Stimulated activated CD4-positive, alpha-beta T cell treated with anti-CD3 and anti-CD28 coated beads, Interleukin-4, amount 100 ng/mL, for 1 hour (primary cell): Measurements from ENCODE around the gene TOX3.

Experiments
- DNase-seq: peaks from one replicate; pipeline ENCODE4 v3.0.0-alpha.2; 2020

TOX3 gene

GRCh38 chr16:52563767-52564611 is 17.0 kb upstream of the TOX3 start:
- no peak for DNase-seq

GRCh38 chr16:52562770-52563169 is 15.8 kb upstream of the TOX3 start:
- no peak for DNase-seq

GRCh38 chr16:52561910-52562741 is 15.2 kb upstream of the TOX3 start:
- no peak for DNase-seq

GRCh38 chr16:52558448-52558847 is 11.5 kb upstream of the TOX3 start:
- DNase-seq: no peak

- DNase-seq: no peak
Measured at GRCh38 chr16:52557236-52557635, 10.3 kb upstream of the TOX3 start.

- no peak for DNase-seq
Measured at GRCh38 chr16:52556083-52556482, 9.1 kb upstream of the TOX3 start.

- DNase-seq: no peak
Measured at GRCh38 chr16:52555572-52555971, 8.6 kb upstream of the TOX3 start.

GRCh38 chr16:52554334-52554733 is 7.4 kb upstream of the TOX3 start:
- DNase-seq: no peak

- no peak for DNase-seq
Measured at GRCh38 chr16:52553322-52553721, 6.4 kb upstream of the TOX3 start.

GRCh38 chr16:52552643-52553042 is 5.7 kb upstream of the TOX3 start:
- no peak for DNase-seq

- DNase-seq: no peak
Measured at GRCh38 chr16:52549011-52549692, 2.2 kb upstream of the TOX3 start.

GRCh38 chr16:52548261-52549010 is 1.5 kb upstream of the TOX3 start:
- no peak for DNase-seq

- no peak for DNase-seq
Measured at GRCh38 chr16:52547834-52548215, 882 bp upstream of the TOX3 start.

- no peak for DNase-seq
Measured at GRCh38 chr16:52546291-52547003, 496 bp downstream of the TOX3 start.

- DNase-seq: no peak
Measured at GRCh38 chr16:52545898-52546266, 1.1 kb downstream of the TOX3 start.

GRCh38 chr16:52545222-52545897 is 1.6 kb downstream of the TOX3 start:
- DNase-seq: no peak

- DNase-seq: no peak
Measured at GRCh38 chr16:52544703-52545102, 2.2 kb downstream of the TOX3 start.

- no peak for DNase-seq
Measured at GRCh38 chr16:52543654-52544053, 3.3 kb downstream of the TOX3 start.

GRCh38 chr16:52540910-52541309 is 6.0 kb downstream of the TOX3 start:
- no peak for DNase-seq

GRCh38 chr16:52539191-52539590 is 7.8 kb downstream of the TOX3 start:
- DNase-seq: no peak

GRCh38 chr16:52538511-52538910 is 8.4 kb downstream of the TOX3 start:
- no peak for DNase-seq

- DNase-seq: no peak
Measured at GRCh38 chr16:52537516-52537915, 9.4 kb downstream of the TOX3 start.
